Measurements from ENCODE around the gene IMPDH1. TPM values are rescaled to one million over a fixed set of nuclear protein-coding genes. Genes with fewer than 3 reads are reported as not detected.

The IMPDH1 gene
- polyA plus RNA-seq, 3 donors, result 26.1 to 27.3 (median 26.8) TPM

Other genes starting within 250 kb of the IMPDH1 start
- gene LEP, start 168.7 kb downstream of the IMPDH1 start, polyA plus RNA-seq (ENCODE audit: insufficient read length in 3 of 3), result under 1 TPM; 0.19 to 0.42 (median 0.34) TPM
- gene RBM28, start 66.1 kb downstream of the IMPDH1 start, polyA plus RNA-seq (ENCODE audit: insufficient read length in 3 of 3), result 10 to 100 TPM; 43.2 to 49.0 (median 44.7) TPM
- under 1 TPM; 0.54 to 0.72 (median 0.67) TPM for gene PRRT4, start 48.3 kb downstream of the IMPDH1 start, polyA plus RNA-seq (ENCODE audit: insufficient read length in 3 of 3)
- 10 to 100 TPM; 17.7 to 18.6 (median 17.8) TPM for gene HILPDA, start 45.9 kb upstream of the IMPDH1 start, polyA plus RNA-seq (ENCODE audit: insufficient read length in 3 of 3)
- 10 to 100 TPM; 24.7 to 27.7 (median 26.7) TPM for gene METTL2B, start 66.8 kb upstream of the IMPDH1 start, polyA plus RNA-seq (ENCODE audit: insufficient read length in 3 of 3)